Activated CD8-positive, alpha-beta memory T cell treated with anti-CD3 and anti-CD28 coated beads for 4 hours (primary cell): ENCODE measurements around the gene CRYBG1.

Source experiments
- DNase-seq, 2 donors: peaks; one replicate each; pipeline ENCODE4 v3.0.0-alpha.2; 2020; ENCODE audit warnings: low read depth in 2 of 2

CRYBG1 gene

DNA sequence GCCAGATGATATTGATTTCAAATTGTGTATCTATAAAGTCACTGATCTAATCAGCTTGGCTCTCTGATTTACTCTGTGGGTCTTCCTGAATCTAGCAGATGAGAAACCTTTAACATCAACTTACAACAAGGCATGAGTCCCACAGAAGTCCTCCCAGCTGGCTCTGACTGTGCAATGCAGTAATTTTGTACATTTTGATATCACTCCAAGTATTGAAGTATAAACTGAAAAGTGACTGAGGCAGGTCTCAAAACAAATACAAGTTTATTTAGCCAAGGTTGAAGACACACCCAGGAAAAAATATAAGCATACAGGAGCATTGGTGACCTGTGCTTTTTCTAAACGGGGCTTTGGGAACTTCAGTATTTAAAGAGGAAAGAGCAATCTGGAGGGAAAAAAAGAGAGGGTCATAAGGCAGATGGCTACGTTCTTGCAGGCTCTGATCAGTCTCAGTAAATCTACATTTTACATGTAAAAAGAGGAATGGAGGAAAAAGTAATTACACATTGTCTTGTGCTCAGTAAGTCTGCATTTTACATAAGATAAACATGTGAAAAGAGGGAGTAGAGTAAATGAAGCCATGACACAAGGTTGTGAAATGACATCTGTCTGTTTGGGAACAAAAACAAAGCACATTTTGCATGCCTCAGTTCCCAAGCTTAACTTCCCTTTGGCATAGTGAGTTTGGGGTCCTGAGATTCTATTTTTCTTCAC is 59.5 kb downstream of the CRYBG1 start:
- no peak for DNase-seq

DNA sequence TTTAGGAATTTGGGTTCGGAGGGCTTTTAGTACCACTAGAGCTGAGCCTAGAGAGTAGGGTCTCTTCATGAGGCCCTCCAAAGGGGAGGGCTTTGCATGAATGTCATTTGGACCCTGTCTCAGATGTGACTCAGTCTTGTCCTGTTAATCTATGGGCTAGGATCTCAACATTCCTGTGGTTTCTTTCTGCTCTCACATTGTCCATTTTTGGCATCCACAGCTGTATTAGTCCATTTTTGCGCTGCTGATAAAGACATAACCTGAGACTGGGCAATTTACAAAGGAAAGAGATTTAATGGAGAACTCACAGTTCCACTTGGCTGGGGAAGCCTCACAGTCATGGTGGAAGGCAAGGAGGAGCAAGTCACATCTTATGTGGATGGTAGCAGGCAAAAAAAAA is 61.0 kb downstream of the CRYBG1 start:
- DNase-seq, result no peak

DNA sequence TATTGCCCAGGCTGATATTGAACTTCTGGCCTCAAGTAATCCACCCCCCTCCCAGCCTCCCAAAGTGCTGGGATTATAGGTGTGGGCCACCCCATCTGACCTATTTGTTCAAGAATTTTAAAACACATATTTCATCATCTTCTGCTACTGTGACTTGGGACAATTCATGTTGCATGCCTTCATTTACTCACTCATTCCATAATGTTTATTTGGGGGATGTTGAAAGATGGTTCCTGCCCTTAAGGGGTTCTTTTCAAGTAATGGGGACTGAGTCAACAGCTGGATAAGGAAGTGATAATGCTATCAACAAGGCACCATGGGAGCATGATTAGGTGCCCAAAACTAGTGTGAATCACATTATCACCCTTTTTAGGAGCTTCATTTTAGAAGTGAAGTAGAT is 62.0 kb downstream of the CRYBG1 start:
- no peak for DNase-seq

DNA sequence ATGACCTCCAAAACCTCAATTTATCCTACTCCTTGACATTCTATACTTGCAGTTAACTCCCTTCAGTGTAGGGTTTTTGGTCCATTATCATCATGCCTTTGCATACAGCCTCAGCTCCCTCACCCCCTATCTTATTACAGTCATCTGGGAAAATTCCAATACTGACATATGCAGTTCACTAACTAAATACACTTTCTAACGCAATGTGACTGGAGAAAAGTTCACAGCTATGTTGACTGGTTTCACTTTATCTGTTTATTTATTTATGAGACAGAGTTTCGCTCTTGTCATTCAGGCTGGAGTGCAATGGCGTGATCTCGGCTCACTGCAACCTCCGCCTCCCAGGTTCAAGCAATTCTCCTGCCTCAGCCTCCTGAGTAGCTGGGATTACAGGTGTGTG is 64.9 kb downstream of the CRYBG1 start:
- DNase-seq, result no peak

DNA sequence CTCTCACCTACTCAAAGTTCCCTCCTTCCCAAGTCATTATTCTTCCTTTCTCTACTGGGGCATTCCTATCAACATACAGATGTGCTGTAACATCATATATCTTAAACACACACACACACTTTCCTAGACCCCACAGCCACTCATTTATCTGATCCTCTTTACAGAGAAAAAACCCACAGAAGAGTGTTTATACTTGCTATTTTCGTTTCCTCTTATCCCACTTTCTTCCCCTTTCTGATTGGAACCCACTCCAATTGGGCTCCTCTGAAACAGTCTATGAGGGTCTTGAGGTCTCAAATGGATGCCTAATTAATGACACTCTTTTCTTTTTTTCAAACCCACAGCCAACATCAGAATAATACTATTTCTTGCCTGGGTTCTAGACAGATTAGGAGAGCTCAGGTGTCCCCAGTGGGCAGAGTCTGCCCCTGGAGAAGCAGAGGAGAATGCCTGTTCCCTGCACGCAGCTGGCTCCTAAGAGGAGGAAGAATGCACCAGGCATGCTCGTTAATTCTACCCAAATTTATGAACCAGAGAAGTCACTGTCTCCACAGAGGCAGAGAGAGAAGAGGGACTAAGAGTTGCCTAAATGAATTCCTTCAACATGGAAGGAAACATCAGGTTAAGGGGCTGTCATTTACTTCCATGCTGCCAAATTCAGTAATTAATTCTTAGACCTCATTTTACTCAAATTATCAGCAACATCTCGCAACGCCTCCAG is 65.9 kb downstream of the CRYBG1 start:
- no peak for DNase-seq

DNA sequence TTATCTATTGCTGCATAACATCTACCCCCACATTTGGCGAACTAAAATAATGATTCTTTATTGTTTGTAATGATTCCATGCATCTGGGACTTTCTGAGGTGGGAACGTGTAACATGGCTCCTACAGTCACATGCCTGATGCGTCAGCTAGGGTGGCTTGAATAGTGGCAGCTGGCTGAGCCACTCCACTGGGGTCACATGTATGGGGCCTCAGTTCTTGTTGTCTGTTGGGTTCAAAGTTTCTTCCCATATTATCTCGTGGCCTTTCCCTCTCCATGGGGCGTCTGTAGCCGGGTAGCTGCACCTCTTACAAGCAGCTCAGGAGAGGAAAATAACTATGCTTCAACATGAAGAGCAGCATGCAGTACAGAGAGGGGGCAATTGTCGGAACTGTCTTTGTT is 69.9 kb downstream of the CRYBG1 start:
- DNase-seq, result no peak

DNA sequence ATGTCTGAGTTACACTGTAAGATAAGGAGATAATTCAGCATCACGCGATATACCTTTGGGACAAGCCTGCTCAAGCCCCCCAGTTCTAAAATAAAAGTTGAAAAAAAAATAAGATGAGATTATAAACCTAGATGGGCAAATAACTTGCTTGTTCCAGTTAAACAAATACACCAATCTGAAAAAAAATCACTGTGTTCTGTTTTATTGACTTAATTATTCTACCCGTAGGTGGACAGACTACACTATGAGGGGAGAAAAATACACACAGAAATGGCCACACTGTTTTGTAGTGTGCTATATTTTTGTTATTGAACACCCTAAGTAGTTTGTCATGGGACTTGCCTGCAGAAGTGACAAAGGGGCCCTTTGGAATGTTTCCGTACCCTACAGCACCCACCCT is 70.9 kb downstream of the CRYBG1 start:
- DNase-seq, result no peak

DNA sequence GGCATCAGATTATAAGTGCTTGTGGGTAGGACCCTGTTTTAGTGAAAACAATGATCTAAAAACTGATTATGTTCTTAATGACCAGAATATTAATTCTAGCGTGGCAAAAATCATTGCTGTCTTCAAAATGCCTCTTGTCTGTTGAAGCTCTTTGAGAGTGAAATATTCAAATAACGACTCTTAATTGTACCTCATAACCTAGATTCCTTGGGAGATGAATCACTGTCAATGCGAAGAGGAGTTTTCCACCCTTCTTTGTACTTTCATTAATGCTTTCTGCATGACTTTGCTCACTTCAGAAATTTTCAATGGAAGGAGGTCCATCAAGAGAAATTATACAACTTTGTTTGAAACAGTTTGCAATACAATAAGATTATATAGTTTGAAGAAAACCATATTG is 71.5 kb downstream of the CRYBG1 start:
- no peak for DNase-seq

DNA sequence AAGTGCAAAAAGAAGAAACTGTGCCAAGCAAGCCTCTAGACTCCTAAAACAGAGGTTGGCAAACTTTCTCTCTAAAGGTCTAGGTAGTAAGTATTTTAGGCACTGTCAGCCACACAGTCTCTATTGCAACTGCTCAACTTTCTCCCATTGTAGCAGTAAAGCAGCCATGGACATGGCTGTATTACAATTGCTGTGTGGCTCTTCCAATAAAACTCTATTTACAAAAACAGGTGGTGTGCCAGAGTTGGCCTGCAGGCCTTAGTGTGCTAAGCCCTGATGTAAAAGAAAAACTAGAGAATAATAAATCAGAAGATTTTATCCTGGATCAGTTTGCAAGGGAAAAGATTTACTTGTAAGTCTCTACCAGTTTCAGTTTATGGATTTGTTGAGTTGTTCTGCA is 74.0 kb downstream of the CRYBG1 start:
- DNase-seq, result no peak

DNA sequence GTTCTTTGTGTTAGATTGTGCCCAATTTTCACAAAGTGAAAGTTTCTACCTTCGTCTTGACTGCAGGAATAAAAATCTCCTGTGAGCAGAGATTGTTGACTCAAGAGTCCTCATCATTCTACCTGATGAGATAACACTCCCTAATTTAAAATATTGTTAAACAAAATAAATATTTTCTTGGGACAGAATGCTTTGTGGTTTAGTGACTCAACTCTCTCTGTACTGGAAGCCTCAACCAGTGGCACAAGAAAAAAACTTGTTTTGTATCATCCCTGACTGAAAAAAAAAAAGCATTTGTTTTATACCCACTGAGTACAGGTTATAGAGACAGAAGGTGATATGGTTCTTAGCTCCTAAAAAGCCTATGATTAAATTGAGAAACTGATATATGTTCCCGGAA is 78.9 kb downstream of the CRYBG1 start:
- DNase-seq, result no peak

DNA sequence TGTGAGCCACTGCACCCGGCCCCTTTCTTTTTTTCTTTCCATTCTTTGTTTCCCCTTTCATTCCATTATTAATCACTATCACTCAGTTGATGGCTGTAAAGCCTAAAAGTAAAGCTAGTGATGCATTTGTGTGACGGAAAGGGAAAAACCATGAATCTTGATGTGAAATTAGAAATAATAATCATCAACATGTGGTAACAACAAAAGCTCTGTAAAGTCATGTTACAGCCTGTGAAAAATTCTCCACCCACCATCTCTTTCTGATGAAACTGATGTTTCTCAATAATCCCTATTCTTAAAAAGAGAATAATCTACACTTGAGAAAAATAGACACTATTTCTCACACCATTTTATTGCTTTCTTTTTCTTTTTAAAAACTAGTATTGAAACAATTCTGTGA is 80.0 kb downstream of the CRYBG1 start:
- DNase-seq, result no peak

DNA sequence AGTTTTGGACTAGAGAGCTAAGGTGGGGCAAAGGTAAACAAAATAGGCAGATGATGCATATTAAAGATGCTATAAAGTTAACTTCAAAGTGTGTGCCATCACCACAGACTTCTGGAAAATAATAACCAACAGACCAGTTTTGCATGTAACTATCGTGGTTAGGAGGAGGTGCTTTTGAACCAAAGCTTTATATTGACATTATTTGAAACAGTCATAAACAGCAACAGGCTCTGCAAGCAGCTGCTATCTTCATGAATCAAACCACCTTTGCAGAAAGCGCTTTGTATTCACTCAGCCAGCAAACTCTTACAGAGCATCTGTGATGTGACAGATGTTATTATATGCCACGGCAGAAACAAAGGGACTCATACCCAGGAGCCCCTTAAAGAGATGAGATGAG is 81.9 kb downstream of the CRYBG1 start:
- no peak for DNase-seq

DNA sequence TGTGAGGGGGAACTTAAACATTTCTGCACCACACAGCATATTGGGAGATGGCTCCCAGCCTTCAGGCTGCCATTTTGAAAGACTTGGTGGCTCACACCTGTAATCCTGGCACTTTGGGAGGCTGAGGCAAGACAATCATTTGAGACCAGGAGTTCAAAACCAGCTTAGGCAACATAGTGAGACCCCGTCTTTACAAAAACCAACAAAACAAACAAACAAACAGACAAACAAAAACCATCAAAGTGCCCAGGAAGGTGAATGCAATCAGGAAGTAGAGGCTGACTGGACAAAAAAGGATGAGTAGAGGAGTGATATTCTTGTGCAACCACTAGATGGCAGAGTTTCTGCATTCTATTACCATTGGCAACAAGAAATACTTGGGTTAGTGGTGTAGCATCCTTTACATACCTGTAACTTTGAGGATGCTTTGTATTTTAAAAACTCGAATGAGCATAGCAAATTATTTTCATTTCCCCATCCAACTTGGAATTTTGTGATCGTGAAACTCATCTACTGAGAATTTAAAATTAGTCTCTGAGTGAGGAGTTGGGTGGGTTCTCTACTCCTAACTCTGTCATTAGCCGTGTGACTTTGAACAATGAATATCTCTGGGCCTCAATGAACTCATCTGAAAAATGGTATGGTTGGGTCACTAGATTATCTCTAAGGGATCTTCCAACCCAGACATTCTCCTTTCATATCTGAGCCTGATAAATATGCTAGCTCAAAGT is 84.4 kb downstream of the CRYBG1 start:
- no peak for DNase-seq

DNA sequence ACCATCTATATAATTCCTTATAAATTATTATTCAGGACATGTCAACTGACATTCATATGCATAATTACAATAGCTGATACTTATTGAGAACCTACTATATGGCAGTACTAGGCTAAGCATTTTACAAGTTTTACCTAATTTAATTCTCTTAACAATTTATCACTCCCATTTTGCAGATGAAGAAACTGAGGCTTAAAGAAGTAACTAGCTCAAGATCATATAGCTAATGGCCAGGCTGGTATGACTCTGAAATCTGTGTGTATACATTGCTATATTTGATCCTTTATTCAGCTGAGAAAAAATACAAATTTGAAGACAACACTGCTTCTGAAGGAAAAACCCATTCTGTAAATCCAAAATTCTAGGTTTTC is 85.0 kb downstream of the CRYBG1 start:
- DNase-seq, result no peak

DNA sequence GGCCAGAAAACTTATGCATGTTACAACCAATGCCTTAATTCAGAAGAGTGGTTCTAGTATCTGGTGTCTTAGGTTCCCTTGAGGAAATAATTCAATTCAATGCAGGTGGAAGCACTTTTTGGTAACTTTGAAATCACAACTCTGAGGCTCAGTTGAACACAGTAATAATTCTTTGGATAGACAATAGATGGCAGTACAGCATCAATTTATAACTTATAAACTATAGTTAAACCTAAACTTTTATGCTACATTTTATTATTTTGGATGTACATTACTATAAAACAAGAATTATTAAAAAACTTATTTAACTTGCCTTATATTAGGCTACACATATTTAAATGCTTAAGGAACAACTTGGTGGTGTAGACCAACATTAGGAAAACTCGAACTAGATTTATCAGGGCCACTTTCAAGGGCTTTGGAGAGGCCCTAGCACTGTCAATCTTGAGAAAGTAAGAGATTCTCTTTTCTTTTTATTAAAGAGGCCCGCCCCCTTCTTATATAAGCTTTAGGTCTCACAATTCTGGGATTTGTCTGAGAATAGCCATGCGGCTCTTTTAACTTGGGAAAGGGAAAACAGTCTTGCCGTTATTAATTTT is 85.9 kb downstream of the CRYBG1 start:
- DNase-seq, result no peak

DNA sequence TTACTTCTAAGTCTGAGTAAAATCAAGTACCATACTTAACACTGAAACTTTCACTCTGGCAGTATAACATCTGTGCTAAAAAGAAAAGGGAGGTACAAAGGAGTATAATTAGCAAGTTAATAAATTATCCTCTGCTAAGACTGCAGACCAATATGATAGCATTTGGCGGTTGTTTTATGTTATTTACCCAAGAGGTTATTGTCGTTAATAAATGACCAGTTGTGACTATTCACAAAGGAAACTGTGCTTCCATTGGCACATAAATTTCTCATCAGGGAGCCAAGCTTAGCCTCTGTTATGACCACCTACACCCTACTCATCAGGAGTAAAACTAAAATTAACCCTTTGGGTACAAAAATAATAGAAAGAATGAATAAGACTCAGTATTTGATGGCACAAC is 86.5 kb downstream of the CRYBG1 start:
- DNase-seq, result no peak

DNA sequence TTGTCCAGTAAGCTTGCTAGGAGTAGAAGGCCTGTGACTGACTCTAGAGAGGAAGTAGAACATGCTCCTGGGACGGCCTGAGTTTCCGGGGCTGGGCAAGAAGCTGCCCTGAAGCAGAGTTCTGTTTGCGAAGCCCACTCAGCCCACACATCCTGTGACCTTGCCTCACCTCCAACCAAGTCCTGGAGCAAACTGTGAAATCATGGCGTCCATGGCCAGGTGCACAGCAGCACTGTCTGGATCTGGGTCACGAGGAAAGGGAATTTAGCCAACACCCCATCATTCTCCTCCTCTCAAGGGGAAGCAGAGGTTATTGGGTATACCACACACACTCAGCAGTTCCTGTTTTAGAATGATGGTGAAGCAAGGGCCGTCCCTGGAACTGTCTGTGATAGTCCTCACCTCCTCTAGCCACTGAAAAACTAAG is 87.5 kb downstream of the CRYBG1 start:
- DNase-seq, result no peak

DNA sequence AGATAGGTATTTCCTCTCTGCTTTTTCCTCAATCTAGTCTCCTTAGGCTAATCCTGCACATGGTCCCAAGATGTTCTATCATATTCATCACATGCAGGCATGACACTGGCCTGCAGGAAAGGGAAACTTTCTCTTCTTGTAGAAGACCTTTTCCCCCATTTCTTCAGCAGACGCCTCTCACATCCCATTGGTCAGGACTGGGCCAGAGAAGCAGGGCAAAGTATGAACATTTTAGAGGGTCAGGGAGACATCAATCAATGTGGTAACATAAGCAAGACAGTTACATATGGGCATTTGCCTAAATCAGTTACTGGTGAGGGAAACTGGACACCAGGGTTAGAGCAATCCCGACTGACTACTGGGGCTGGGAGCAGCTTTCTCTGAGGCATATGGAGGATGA is 90.1 kb downstream of the CRYBG1 start:
- DNase-seq, result no peak

DNA sequence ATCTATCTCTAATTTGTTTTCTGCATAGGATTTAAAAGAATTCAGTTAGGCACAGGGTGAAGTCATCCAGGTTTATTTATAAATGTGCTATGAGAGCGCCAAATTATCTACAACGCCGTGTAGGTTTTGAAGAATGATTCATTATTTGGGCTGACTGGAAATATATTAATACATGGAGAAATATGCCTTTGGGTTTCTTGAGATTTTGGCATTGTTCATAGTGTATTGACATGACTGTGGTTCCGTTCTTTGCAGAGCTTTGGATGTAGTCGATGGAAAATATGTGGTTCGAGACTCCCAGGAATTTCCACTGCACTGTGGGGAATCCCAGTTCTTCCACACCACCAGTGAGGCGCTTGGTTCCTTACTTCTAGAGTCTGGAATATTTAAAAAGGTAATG is 90.9 kb downstream of the CRYBG1 start:
- no peak for DNase-seq

DNA sequence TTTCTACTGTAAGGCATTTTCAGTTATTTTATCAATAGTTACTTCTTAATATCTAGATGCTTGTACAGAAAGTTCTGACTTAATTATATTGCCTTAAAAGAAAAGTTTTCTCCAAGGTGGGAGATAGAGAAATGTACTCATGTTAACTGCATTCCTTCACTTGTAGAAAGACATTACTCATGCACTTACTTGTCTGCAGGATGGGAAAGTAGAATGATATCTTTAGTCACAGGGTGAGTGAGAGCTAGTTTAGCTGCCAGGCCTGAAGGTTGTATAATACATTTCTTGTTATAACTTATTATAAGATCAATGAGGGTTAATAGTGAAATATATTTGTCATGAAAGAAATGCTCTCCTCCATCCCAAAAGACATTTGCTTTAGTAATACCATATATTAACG is 92.1 kb downstream of the CRYBG1 start:
- DNase-seq, result no peak

DNA sequence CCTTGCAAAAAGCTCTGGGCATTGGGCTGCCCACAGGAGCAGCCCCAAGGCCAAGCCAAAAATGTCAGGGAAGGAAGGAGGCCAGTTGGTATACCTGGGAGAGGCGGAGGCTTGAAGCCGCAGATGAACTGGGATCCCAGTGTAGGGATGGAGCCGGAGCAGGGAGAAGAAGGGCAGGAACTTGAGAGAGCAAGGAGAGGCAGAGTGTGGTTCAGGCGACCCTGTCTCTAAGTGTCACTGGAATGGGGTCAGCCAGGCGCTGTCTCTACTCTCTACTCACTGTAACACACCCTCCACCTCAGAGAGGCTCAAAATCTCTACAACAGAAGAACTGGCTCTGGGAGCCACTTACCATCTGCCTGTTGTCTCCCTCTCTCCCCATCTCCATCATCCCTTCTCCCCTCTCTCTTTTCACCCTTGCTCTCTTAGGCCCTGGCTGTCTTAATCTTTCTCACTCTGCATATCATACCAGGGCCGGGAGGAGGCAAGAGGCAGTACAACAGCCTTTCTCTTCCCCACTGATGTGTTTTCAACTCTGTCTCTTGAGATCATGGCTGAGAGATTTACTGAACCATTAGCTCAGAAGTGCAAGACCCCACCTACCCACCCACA is 93.3 kb downstream of the CRYBG1 start:
- no peak for DNase-seq

DNA sequence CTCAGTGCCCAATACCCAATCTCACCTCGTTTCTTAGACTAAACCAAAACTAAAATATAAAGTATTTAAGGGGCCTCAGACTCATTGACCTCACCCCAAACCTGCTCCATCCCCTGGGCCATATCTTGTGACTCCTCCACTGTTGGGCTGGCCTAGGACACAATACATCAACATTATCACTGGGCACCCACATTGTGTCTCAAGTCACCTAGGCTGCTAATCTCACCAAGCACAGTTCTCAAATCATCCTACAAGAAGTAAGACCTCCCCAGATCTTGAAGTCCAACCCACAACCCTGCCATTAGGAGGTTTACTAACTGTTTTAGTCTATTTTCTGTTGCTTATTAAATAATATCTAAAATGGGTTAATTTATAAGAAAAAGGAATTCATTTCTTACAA is 96.2 kb downstream of the CRYBG1 start:
- DNase-seq, result no peak
